HUDEP-2 (cell line): ENCODE data around the gene PRSS2.

ENCODE experiments used
- DNase-seq, 76 experiments: peaks; one replicate each; lab custom pipeline; 2025; ENCODE audit not compliant: unreplicated experiment in 76 of 76; lab: John Stamatoyannopoulos, UW

The PRSS2 gene

GRCh38 chr7:142784716-142785115 lies 13.9 kb downstream of the PRSS2 start:
- no peak for DNase-seq

- DNase-seq, result no peak
Measured at GRCh38 chr7:142785841-142786250, 15.1 kb downstream of the PRSS2 start.

DNA sequence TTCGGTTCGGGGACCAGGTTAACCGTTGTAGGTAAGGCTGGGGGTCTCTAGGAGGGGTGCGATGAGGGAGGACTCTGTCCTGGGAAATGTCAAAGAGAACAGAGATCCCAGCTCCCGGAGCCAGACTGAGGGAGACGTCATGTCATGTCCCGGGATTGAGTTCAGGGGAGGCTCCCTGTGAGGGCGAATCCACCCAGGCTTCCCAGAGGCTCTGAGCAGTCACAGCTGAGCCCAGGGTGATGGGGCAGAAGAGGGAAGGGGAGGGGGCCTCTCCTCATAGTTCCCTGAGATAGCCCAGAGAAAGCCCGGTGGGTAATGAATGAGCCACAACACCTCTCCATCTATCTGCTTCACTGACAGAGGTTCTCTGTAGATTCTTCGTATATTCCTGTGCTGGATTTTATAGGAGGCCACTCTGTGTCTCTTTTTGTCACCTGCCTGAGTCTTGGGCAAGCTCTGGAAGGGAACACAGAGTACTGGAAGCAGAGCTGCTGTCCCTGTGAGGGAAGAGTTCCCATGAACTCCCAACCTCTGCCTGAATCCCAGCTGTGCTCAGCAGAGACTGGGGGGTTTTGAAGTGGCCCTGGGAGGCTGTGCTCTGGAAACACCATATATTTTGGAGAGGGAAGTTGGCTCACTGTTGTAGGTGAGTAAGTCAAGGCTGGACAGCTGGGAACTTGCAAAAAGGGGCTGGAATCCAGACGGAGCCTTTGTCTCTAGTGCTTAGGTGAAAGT lies 16.4 kb downstream of the PRSS2 start:
- DNase-seq, result no peak

- no peak for DNase-seq
Measured at GRCh38 chr7:142787783-142788182, 17.0 kb downstream of the PRSS2 start.

GRCh38 chr7:142788303-142789289 lies 17.8 kb downstream of the PRSS2 start:
- DNase-seq, result peak in 1 of 76 experiments; percentile 1

- DNase-seq, result no peak
Measured at GRCh38 chr7:142789441-142789840, 18.7 kb downstream of the PRSS2 start.

- no peak for DNase-seq
Measured at GRCh38 chr7:142790056-142790455, 19.3 kb downstream of the PRSS2 start.

DNA sequence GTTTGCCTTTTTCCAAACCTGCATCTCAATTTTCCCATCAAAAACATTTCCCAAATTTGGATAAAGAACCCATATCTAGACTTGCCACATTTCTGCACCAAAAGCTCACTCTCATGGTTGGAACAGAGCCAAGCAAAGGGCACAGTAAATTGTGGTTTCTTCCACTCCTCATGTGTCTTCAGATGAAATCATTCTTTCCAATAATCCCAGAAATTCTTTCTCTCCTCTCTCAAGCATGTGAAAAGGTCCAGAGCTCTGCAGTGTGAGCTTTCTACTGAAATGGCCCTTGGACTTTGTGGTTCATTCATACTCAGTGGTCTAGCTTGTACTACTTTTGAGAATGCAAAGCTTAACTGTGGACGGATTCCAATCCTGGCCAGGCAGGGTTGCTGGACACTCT lies 19.8 kb downstream of the PRSS2 start:
- peak in 20 of 76 experiments; percentile 3 to 54 (median 14) for DNase-seq

- DNase-seq, result no peak
Measured at GRCh38 chr7:142791502-142791901, 20.7 kb downstream of the PRSS2 start.

GRCh38 chr7:142792129-142792528 lies 21.4 kb downstream of the PRSS2 start:
- DNase-seq, result no peak

GRCh38 chr7:142792593-142792992 lies 21.8 kb downstream of the PRSS2 start:
- DNase-seq, result no peak

DNA sequence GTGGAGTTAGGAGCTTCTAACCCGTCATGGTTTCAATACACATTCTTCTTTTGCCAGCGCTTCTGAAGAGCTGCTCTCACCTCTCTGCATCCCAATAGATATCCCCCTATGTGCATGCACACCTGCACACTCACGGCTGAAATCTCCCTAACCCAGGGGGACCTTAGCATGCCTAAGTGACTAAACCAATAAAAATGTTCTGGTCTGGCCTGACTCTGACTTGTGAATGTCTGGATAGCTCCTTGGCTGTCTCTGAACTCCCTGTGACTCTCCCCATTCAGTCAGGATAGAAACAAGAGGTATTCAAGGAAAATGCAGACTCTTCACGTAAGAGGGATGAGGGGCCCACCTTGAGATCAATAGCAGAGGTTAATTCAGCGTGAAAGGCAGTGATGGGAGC lies 22.4 kb downstream of the PRSS2 start:
- no peak for DNase-seq

- DNase-seq, result no peak
Measured at GRCh38 chr7:142795339-142795863, 24.6 kb downstream of the PRSS2 start.

GRCh38 chr7:142796001-142796500 lies 25.3 kb downstream of the PRSS2 start:
- DNase-seq, result no peak

GRCh38 chr7:142796501-142797390 lies 26.0 kb downstream of the PRSS2 start:
- DNase-seq, result no peak

DNA sequence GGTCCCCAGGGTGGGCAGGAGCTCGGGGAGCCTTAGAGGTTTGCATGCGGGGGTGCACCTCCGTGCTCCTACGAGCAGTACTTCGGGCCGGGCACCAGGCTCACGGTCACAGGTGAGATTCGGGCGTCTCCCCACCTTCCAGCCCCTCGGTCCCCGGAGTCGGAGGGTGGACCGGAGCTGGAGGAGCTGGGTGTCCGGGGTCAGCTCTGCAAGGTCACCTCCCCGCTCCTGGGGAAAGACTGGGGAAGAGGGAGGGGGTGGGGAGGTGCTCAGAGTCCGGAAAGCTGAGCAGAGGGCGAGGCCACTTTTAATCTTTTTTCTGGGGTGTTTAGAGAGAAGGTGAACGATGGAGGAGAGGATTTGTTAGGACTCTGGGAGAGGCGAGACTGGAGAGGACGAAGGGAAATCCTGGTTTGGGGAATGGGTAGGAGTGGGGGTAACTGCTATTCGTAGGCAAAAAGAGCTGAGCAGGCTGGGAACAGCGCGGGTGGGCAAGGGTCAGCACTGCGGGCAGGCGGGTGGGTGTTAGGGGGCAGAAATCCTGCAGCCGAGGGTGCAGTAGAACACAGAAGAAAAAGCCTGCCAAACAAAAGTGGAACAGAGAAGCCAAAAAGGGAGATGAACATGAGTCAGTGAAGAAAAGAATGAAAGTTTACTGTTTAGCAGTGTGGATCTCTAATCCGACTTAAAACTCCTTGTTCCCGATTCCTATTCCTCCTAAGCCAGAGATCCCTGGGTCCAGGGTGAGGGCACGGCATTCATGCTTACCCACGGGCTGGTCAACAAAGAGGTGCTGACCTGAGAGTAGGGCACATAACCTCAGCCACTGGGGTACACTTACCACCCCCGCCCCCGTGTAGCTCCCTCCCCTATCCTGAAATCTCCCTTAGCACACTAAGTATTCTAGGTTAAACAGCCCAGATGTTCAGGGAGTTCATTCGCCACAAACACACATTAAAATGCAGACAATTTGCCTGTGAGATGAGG lies 26.9 kb downstream of the PRSS2 start:
- DNase-seq, result no peak

DNA sequence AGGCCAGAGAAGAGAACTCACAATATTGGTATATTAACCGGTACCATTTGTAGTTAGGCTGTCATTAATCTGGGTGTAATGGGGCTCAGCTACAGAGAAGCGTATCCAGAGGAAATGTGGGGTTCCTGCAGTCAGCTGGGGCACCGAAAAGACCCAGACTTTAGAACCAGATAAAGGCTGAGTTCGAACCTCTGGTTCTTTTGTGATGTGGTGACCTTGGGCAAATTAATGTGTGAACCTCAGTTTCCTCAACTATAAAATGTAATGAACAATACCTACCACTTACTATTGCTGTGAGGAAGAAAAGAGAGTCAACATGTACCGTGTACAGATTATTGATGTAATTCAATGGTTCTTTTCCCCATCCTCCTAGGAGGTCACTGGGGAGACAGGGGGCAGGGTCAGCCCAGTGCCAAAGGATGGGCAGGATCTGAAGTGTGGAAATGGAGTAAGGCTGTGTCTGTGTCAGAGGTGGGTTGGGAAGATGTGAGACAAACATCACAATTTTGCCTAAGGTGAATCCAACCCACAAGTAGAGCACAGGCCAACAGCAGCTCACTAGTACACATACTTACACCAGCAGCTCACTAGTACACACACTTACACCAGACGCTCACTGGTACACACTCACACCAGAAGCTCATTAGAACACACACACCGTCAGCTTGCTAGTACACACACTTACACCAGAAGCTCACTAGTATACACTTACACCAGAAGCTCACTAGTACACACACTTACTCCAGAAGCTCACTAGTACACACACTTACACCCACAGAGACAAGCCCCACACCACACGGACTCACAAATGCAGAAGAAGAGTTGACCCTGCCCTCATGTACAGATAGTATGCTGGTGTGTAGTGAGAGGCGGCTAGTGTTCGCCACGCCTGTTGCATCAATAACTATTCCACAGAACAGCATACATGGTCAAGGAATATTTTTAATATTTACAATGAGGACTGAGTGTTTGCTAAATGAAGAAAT lies 28.0 kb downstream of the PRSS2 start:
- no peak for DNase-seq

DNA sequence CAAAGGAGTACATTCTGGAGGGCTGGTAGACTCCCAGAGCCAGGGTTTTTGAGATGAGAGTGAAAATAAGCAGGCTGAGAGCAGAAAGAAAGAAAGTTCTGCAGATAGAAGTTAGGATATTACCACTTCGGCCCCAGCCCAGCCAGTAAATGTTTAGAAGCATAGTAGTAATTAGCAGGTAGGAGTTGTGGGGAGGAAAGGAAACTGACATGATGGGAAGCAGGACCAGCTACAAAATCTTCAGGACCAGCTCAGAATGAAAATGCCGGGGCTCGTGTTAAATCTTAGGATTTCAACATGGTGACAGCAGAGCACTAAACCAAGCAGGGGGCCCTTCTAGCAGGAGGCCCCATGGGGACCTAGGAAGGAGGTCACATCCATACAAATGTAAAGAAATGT lies 28.7 kb downstream of the PRSS2 start:
- no peak for DNase-seq
